ENCODE measurements around the gene DARS1. TPM values are rescaled to one million over a fixed set of nuclear protein-coding genes. Genes with fewer than 3 reads are reported as not detected.

Gene DARS1
- total RNA-seq, 1 donor = 65.5 TPM

DNA sequence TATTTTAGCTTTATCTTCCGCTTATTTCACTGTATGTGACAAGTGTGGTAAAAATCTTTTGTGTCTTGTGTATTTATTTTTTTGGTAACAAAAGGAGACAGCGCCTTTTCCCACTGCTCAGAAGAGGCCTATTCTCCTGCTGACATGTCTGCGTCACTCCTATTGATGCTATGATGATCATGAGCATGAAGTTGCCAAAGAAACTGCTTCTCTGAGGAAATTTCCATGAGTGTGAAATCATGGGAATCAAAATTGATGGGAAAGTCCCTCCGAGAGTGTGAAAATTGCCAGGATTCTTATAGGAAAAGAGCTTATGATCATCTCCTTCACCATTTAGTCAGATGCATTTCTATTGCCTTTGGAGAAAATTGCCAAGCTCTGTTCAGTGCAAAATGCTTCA, 36.5 kb upstream of the DARS1 start:
- Histone ChIP-seq H3K4me3 (ENCODE audit: low read length) (no peak overlapping the region), H3K4me1 (ENCODE audit: insufficient read depth, low read length) (peaks cover 85% of the 10 kb centered on the region), H3K27me3 (ENCODE audit: insufficient read depth, low read length) (no peaks in the 10 kb centered on the region), H3K9me3 (ENCODE audit: low read depth, low read length) (no peaks in the 10 kb centered on the region)

GRCh38 chr2:136021406-136021805, 36.0 kb upstream of the DARS1 start:
- H3K4me3 ChIP-seq (ENCODE audit: low read length) = no peak overlapping the region
- peaks cover 88% of the 10 kb centered on the region for H3K4me1 ChIP-seq (ENCODE audit: insufficient read depth, low read length)
- no peaks in the 10 kb centered on the region for H3K9me3 ChIP-seq (ENCODE audit: low read depth, low read length)
- H3K27me3 ChIP-seq (ENCODE audit: insufficient read depth, low read length) = no peaks in the 10 kb centered on the region

- Histone ChIP-seq H3K9me3 (ENCODE audit: low read depth, low read length) (no peaks in the 10 kb centered on the region), H3K27me3 (ENCODE audit: insufficient read depth, low read length) (no peaks in the 10 kb centered on the region), H3K4me1 (ENCODE audit: insufficient read depth, low read length) (peaks cover 94% of the 10 kb centered on the region), H3K4me3 (ENCODE audit: low read length) (no peak overlapping the region)
Measured at GRCh38 chr2:136020831-136021230, 35.4 kb upstream of the DARS1 start.

- Histone ChIP-seq H3K9me3 (ENCODE audit: low read depth, low read length) (no peaks in the 10 kb centered on the region), H3K4me3 (ENCODE audit: low read length) (no peak overlapping the region), H3K27me3 (ENCODE audit: insufficient read depth, low read length) (no peaks in the 10 kb centered on the region), H3K4me1 (ENCODE audit: insufficient read depth, low read length) (peaks cover 94% of the 10 kb centered on the region)
Measured at GRCh38 chr2:136019825-136020224, 34.4 kb upstream of the DARS1 start.

GRCh38 chr2:136019306-136019705, 33.9 kb upstream of the DARS1 start:
- Histone ChIP-seq H3K4me3 (ENCODE audit: low read length) (no peak overlapping the region), H3K4me1 (ENCODE audit: insufficient read depth, low read length) (peaks cover 95% of the 10 kb centered on the region)

DNA sequence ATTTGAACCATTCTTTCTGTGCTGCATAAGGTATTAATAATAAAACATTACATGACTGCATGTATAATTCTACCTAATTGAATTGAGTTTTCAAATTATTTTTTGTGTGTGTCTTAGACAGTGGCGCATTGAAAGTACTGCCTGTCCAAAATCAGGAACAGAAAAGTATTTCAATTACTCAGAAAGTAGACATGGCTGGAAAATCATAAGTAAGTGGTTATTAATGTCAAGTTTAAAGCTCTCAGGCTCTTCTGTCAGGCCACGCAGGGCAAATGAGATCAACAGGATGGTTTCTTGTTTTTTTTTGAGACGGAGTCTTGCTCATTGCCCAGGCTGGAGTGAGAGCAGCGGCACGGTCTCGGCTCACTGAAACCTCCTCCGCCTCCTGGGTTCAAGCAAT, 32.4 kb upstream of the DARS1 start:
- H3K4me3 ChIP-seq (ENCODE audit: low read length) = no peak overlapping the region
- no peaks in the 10 kb centered on the region for H3K9me3 ChIP-seq (ENCODE audit: low read depth, low read length)
- H3K4me1 ChIP-seq (ENCODE audit: insufficient read depth, low read length) = peaks cover 94% of the 10 kb centered on the region

More at GRCh38 chr2:136019306-136019705, 33.9 kb upstream of the DARS1 start:
- Histone ChIP-seq H3K9me3 (ENCODE audit: low read depth, low read length) (no peaks in the 10 kb centered on the region), H3K27me3 (ENCODE audit: insufficient read depth, low read length) (no peaks in the 10 kb centered on the region)

GRCh38 chr2:136016836-136017235, 31.4 kb upstream of the DARS1 start:
- H3K4me3 ChIP-seq (ENCODE audit: low read length) = no peak overlapping the region
- peaks cover 93% of the 10 kb centered on the region for H3K4me1 ChIP-seq (ENCODE audit: insufficient read depth, low read length)
- no peaks in the 10 kb centered on the region for H3K27me3 ChIP-seq (ENCODE audit: insufficient read depth, low read length)

More for the DNA sequence above, 32.4 kb upstream of the DARS1 start:
- no peaks in the 10 kb centered on the region for H3K27me3 ChIP-seq (ENCODE audit: insufficient read depth, low read length)

DNA sequence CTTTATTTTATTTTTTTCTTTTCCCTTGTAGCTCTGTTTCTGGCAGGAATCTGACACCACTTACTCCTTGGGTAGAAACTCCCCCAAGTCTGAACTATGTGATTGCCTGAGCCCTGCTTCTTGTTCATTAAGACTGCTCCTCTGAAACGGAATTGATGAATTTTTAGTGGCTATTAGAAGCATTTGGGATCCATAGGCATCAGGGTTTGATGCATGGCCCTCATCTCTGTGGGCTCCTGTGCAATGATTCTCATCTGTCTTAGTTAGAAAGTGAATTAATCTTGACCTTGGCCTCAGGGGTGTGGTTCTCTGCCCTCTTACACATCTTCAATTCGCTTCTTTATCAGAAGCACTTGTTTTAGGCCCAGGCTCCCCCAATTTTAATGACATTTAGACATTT, 31.0 kb upstream of the DARS1 start:
- no peaks in the 10 kb centered on the region for H3K27me3 ChIP-seq (ENCODE audit: insufficient read depth, low read length)
- no peaks in the 10 kb centered on the region for H3K9me3 ChIP-seq (ENCODE audit: low read depth, low read length)
- no peak overlapping the region for H3K4me3 ChIP-seq (ENCODE audit: low read length)
- peaks cover 94% of the 10 kb centered on the region for H3K4me1 ChIP-seq (ENCODE audit: insufficient read depth, low read length)

More at GRCh38 chr2:136016836-136017235, 31.4 kb upstream of the DARS1 start:
- no peaks in the 10 kb centered on the region for H3K9me3 ChIP-seq (ENCODE audit: low read depth, low read length)

GRCh38 chr2:136015699-136016098, 30.3 kb upstream of the DARS1 start:
- Histone ChIP-seq H3K27me3 (ENCODE audit: insufficient read depth, low read length) (no peaks in the 10 kb centered on the region), H3K9me3 (ENCODE audit: low read depth, low read length) (no peaks in the 10 kb centered on the region), H3K4me3 (ENCODE audit: low read length) (no peak overlapping the region), H3K4me1 (ENCODE audit: insufficient read depth, low read length) (peaks cover 91% of the 10 kb centered on the region)

GRCh38 chr2:136014411-136014810, 29.0 kb upstream of the DARS1 start:
- no peaks in the 10 kb centered on the region for H3K9me3 ChIP-seq (ENCODE audit: low read depth, low read length)
- no peak overlapping the region for H3K4me3 ChIP-seq (ENCODE audit: low read length)
- no peaks in the 10 kb centered on the region for H3K27me3 ChIP-seq (ENCODE audit: insufficient read depth, low read length)
- peaks cover 87% of the 10 kb centered on the region for H3K4me1 ChIP-seq (ENCODE audit: insufficient read depth, low read length)

DNA sequence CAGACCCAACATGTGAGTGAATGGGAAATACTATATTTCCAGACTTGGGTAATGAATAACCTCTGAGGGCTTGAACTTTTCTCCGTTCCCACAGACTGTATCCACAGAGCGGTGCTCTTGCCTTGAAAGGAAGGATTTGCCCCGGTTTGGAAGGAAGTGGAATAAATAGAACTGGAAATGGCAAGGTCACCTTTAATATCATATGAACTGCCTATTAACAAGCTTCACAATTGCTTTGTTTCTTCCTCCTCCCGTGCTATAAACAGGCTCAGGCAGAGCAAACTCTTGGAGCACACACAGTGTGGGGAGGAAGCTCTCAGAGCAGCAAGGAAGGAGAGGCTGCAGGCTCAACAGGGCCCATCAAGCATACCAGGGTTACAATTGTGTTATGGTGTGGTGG, 28.5 kb upstream of the DARS1 start:
- no peaks in the 10 kb centered on the region for H3K9me3 ChIP-seq (ENCODE audit: low read depth, low read length)
- H3K27me3 ChIP-seq (ENCODE audit: insufficient read depth, low read length) = no peaks in the 10 kb centered on the region
- no peak overlapping the region for H3K4me3 ChIP-seq (ENCODE audit: low read length)
- peaks cover 87% of the 10 kb centered on the region for H3K4me1 ChIP-seq (ENCODE audit: insufficient read depth, low read length)

GRCh38 chr2:136013136-136013685, 27.8 kb upstream of the DARS1 start:
- H3K4me3 ChIP-seq (ENCODE audit: low read length) = no peak overlapping the region
- peaks cover 87% of the 10 kb centered on the region for H3K4me1 ChIP-seq (ENCODE audit: insufficient read depth, low read length)
- H3K9me3 ChIP-seq (ENCODE audit: low read depth, low read length) = no peaks in the 10 kb centered on the region
- H3K27me3 ChIP-seq (ENCODE audit: insufficient read depth, low read length) = no peaks in the 10 kb centered on the region

DNA sequence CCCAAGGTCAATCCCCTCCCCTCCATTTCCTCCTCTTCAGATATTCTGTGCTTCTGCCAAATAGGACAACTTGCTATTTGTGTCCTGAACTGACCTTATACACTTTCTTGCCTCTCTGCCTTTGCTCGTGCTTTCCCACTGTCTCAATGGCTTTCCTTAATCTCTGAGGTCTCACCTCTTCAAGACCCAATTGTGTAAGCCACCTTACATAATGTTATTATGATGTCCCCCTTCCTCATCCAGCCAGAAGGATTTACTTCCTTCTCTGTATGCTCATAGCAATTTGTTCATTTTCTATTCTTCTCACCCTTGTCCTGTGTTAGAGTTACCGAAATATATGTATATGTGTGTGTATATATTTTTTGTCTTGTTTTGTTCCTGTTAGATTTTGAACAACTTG, 26.9 kb upstream of the DARS1 start:
- Histone ChIP-seq H3K27me3 (ENCODE audit: insufficient read depth, low read length) (no peaks in the 10 kb centered on the region), H3K9me3 (ENCODE audit: low read depth, low read length) (no peaks in the 10 kb centered on the region), H3K4me1 (ENCODE audit: insufficient read depth, low read length) (peaks cover 87% of the 10 kb centered on the region), H3K4me3 (ENCODE audit: low read length) (no peak overlapping the region)

GRCh38 chr2:136010126-136010525, 24.7 kb upstream of the DARS1 start:
- peaks cover 91% of the 10 kb centered on the region for H3K4me1 ChIP-seq (ENCODE audit: insufficient read depth, low read length)
- no peak overlapping the region for H3K4me3 ChIP-seq (ENCODE audit: low read length)
- no peaks in the 10 kb centered on the region for H3K9me3 ChIP-seq (ENCODE audit: low read depth, low read length)
- no peaks in the 10 kb centered on the region for H3K27me3 ChIP-seq (ENCODE audit: insufficient read depth, low read length)

GRCh38 chr2:136008205-136008865, 22.9 kb upstream of the DARS1 start:
- Histone ChIP-seq H3K27me3 (ENCODE audit: insufficient read depth, low read length) (no peaks in the 10 kb centered on the region), H3K4me3 (ENCODE audit: low read length) (no peak overlapping the region), H3K4me1 (ENCODE audit: insufficient read depth, low read length) (peaks cover 89% of the 10 kb centered on the region), H3K9me3 (ENCODE audit: low read depth, low read length) (no peaks in the 10 kb centered on the region)

GRCh38 chr2:136006658-136007057, 21.2 kb upstream of the DARS1 start:
- Histone ChIP-seq H3K27me3 (ENCODE audit: insufficient read depth, low read length) (no peaks in the 10 kb centered on the region), H3K4me1 (ENCODE audit: insufficient read depth, low read length) (peaks cover 76% of the 10 kb centered on the region), H3K9me3 (ENCODE audit: low read depth, low read length) (no peaks in the 10 kb centered on the region), H3K4me3 (ENCODE audit: low read length) (no peak overlapping the region)
